IPS DF 4.7 (cell line): Measurements from ENCODE around the gene PTPRT.

Experiments used
- DNase-seq: peaks from one replicate; pipeline ENCODE4 v3.0.0-alpha.2; 2013; ENCODE audit warnings: low spot score; ENCODE audit errors: extremely low read depth

PTPRT gene

GRCh38 chr20:42401613-42402012, 788.1 kb downstream of the PTPRT start:
- no peak for DNase-seq

GRCh38 chr20:42399802-42400201, 789.9 kb downstream of the PTPRT start:
- no peak for DNase-seq

- DNase-seq = no peak
These were observed 797.3 kb downstream of the PTPRT start for GRCh38 chr20:42392442-42392841.

GRCh38 chr20:42391807-42392206, 797.9 kb downstream of the PTPRT start:
- no peak for DNase-seq

- no peak for DNase-seq
These were observed 809.4 kb downstream of the PTPRT start for GRCh38 chr20:42380287-42380686.

- DNase-seq = no peak
These were observed 810.3 kb downstream of the PTPRT start for GRCh38 chr20:42379385-42379784.

- no peak for DNase-seq
These were observed 810.9 kb downstream of the PTPRT start for GRCh38 chr20:42378826-42379225.

GRCh38 chr20:42376131-42376530, 813.6 kb downstream of the PTPRT start:
- no peak for DNase-seq

- no peak for DNase-seq
These were observed 816.7 kb downstream of the PTPRT start for GRCh38 chr20:42373049-42373448.

- no peak for DNase-seq
These were observed 819.6 kb downstream of the PTPRT start for GRCh38 chr20:42370075-42370474.

- no peak for DNase-seq
These were observed 820.8 kb downstream of the PTPRT start for GRCh38 chr20:42368910-42369309.

- no peak for DNase-seq
These were observed 823.1 kb downstream of the PTPRT start for GRCh38 chr20:42366626-42367025.

- no peak for DNase-seq
These were observed 825.3 kb downstream of the PTPRT start for GRCh38 chr20:42364446-42364845.

GRCh38 chr20:42361402-42361970, 828.2 kb downstream of the PTPRT start:
- no peak for DNase-seq

GRCh38 chr20:42360621-42361020, 829.1 kb downstream of the PTPRT start:
- no peak for DNase-seq

GRCh38 chr20:42359617-42360016, 830.1 kb downstream of the PTPRT start:
- DNase-seq = no peak

- DNase-seq = no peak
These were observed 837.6 kb downstream of the PTPRT start for GRCh38 chr20:42352096-42352495.

GRCh38 chr20:42350521-42350920, 839.2 kb downstream of the PTPRT start:
- DNase-seq = no peak

GRCh38 chr20:42346189-42347170, 843.2 kb downstream of the PTPRT start:
- no peak for DNase-seq

- DNase-seq = no peak
These were observed 848.1 kb downstream of the PTPRT start for GRCh38 chr20:42341654-42342053.

- no peak for DNase-seq
These were observed 849.3 kb downstream of the PTPRT start for GRCh38 chr20:42340368-42340767.

GRCh38 chr20:42338294-42339201, 851.2 kb downstream of the PTPRT start:
- no peak for DNase-seq
